Tibial nerve (tissue), 4 donors: ENCODE data around the gene ENOX1. TPM values are rescaled to one million over a fixed set of nuclear protein-coding genes. Genes with fewer than 3 reads are reported as not detected.

Source experiments
- DNase-seq, 2 donors: peaks; one replicate each; pipeline ENCODE4 v3.0.0-alpha.2; 2019; ENCODE audit warnings: low spot score in 2 of 2
- H3K27ac ChIP-seq, 4 donors: fragments of 200-600 bp; sonication (generic) in 3 of 4; one replicate each; pipeline ENCODE4 v1.5.1; 2017 to 2019; ENCODE audit warnings: mild to moderate bottlenecking in 1 of 4
- H3K27me3 ChIP-seq, 2 donors: fragments of 200-600 bp; sonication (generic) in 1 of 2; one replicate each; pipeline versions ENCODE4 v1.5.1 to v1.6.0; 2017 to 2019
- H3K36me3 ChIP-seq, 3 donors: fragments of 200-600 bp; sonication (generic); one replicate each; pipeline ENCODE4 v1.5.1; 2018 to 2019
- H3K4me1 ChIP-seq, 4 donors: fragments of 200-600 bp; sonication (generic) in 3 of 4; one replicate each; pipeline ENCODE4 v1.5.1; 2017 to 2019
- H3K4me3 ChIP-seq, 4 donors: fragments of 200-600 bp; sonication (generic) in 3 of 4; one replicate each; pipeline ENCODE4 v1.5.1; 2017 to 2019; ENCODE audit warnings: mild to moderate bottlenecking in 1 of 4, moderate library complexity in 1 of 4
- H3K9me3 ChIP-seq, 4 donors: fragments of 200-600 bp; sonication (generic) in 3 of 4; one replicate each; pipeline ENCODE4 v1.5.1; 2017 to 2019
- CTCF ChIP-seq, 5 experiments: fragments of 200-600 bp in 3 of 5; fragments of 450-650 bp in 2 of 5; sonication (generic) in 3 of 5; IDR thresholded peaks; one replicate each; pipeline ENCODE4 v1.5.1; 2016 to 2019; ENCODE audit warnings: antibody characterized with exemption in 5 of 5, mild to moderate bottlenecking in 3 of 5, moderate library complexity in 2 of 5
- EP300 ChIP-seq, 2 donors: sonication (generic); formaldehyde crosslinking; IDR thresholded peaks; one replicate each; pipeline ENCODE4 v1.6.1; 2017; ENCODE audit warnings: antibody characterized with exemption in 2 of 2, mild to moderate bottlenecking in 1 of 2
- POLR2A ChIP-seq, 2 donors: fragments of 450-650 bp; IDR thresholded peaks; one replicate each; pipeline ENCODE4 v1.6.1; 2017; ENCODE audit warnings: antibody characterized with exemption in 2 of 2, mild to moderate bottlenecking in 2 of 2, moderate library complexity in 2 of 2
- WGBS, 2 donors: methylation state at CpG; one replicate each; pipeline ENCODE4 v1.1.5; 2018; 5-methylcytosine and 5-hydroxymethylcytosine counted together
- total RNA-seq, 4 donors: library from RNA; depleted of rRNA; stranded (reverse); fragments of >200 nt; gene quantifications; one replicate each; pipeline ENCODE4 v1.1.0, GENCODE V29; 2016

The ENOX1 gene
- total RNA-seq, 4 donors from 2014 or later = 2.6 to 8.2 (median 4.6) TPM

- peaks cover 0 to 6% (median 0%) of the 10 kb centered on the region in 4 donors for H3K9me3 ChIP-seq
- H3K4me1 ChIP-seq = peaks cover 0 to 3% (median 0%) of the 10 kb centered on the region in 4 donors
- no peaks in the 10 kb centered on the region for H3K36me3 ChIP-seq
- no peak overlapping the region for H3K27ac ChIP-seq
- DNase-seq = no peak
- no peak overlapping the region for H3K4me3 ChIP-seq
- H3K27me3 ChIP-seq = no peaks in the 10 kb centered on the region
- TF ChIP-seq CTCF (IDR thresholded peaks at IDR 0.05) (no peak), EP300 (IDR thresholded peaks at IDR 0.05) (no peak), POLR2A (IDR thresholded peaks at IDR 0.05) (no peak)
- WGBS, 2 donors = 88 to 96% methylated on average over 1 of the region's 1 CpG
Measured at GRCh38 chr13:43203781-43204180, 583.0 kb downstream of the ENOX1 start.

DNA sequence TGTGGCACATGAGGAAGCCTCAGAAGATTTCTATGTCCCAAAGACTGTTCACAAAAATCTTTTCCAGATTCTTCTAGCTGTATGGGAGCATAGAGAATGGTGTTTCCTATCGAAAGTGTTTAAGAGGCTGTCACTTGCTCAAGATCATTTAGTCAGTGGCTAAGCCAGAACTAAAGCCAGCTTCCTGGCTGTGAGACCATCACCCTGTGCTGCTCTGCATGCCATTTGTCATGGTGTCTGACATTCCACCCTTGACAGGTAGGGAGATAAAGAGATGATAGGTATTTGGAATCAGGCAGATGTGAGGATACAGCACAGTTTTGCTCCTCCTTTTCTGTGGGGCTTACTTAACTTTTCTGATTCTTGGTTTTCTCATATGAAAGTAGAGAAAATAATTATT is 586.0 kb downstream of the ENOX1 start:
- no peaks in the 10 kb centered on the region for H3K36me3 ChIP-seq
- peaks cover 0 to 6% (median 0%) of the 10 kb centered on the region in 4 donors for H3K9me3 ChIP-seq
- no peak overlapping the region for H3K27ac ChIP-seq
- no peak overlapping the region for H3K4me3 ChIP-seq
- H3K4me1 ChIP-seq = no peaks in the 10 kb centered on the region
- no peak for TF ChIP-seq POLR2A (IDR thresholded peaks at IDR 0.05)
- no peak for TF ChIP-seq EP300 (IDR thresholded peaks at IDR 0.05)
- no peak for TF ChIP-seq CTCF (IDR thresholded peaks at IDR 0.05)
- 67 to 73% methylated on average over 1 of the region's 1 CpG for WGBS, 2 donors
- H3K27me3 ChIP-seq = no peaks in the 10 kb centered on the region
- no peak for DNase-seq

- no peak for DNase-seq
- H3K4me3 ChIP-seq = no peak overlapping the region
- H3K4me1 ChIP-seq = no peaks in the 10 kb centered on the region
- H3K36me3 ChIP-seq = no peaks in the 10 kb centered on the region
- H3K9me3 ChIP-seq = peaks cover 0 to 6% (median 0%) of the 10 kb centered on the region in 4 donors
- 67 to 80% methylated on average over 1 of the region's 1 CpG for WGBS, 2 donors
- H3K27ac ChIP-seq = no peak overlapping the region
- H3K27me3 ChIP-seq = no peaks in the 10 kb centered on the region
- TF ChIP-seq EP300 (IDR thresholded peaks at IDR 0.05) (no peak), POLR2A (IDR thresholded peaks at IDR 0.05) (no peak)
Measured at GRCh38 chr13:43200307-43200706, 586.5 kb downstream of the ENOX1 start.

- no peaks in the 10 kb centered on the region for H3K36me3 ChIP-seq
- H3K4me1 ChIP-seq = no peaks in the 10 kb centered on the region
- H3K27me3 ChIP-seq = no peaks in the 10 kb centered on the region
- no peak for DNase-seq
- WGBS, 2 donors = 83 to 89% methylated on average over 3 of the region's 3 CpGs
- H3K4me3 ChIP-seq = no peak overlapping the region
- no peak for TF ChIP-seq CTCF (IDR thresholded peaks at IDR 0.05)
- no peak for TF ChIP-seq EP300 (IDR thresholded peaks at IDR 0.05)
- TF ChIP-seq POLR2A (IDR thresholded peaks at IDR 0.05) = no peak
- H3K27ac ChIP-seq = no peak overlapping the region
- H3K9me3 ChIP-seq = no peaks in the 10 kb centered on the region
Measured at GRCh38 chr13:43196750-43197370, 589.9 kb downstream of the ENOX1 start.

GRCh38 chr13:43196086-43196621 is 590.6 kb downstream of the ENOX1 start:
- H3K27ac ChIP-seq = no peak overlapping the region
- 47 to 51% methylated on average over 4 of the region's 4 CpGs for WGBS, 2 donors
- TF ChIP-seq CTCF (IDR thresholded peaks at IDR 0.05) (no peak), POLR2A (IDR thresholded peaks at IDR 0.05) (no peak)
- H3K4me1 ChIP-seq = no peaks in the 10 kb centered on the region
- no peaks in the 10 kb centered on the region for H3K9me3 ChIP-seq
- H3K36me3 ChIP-seq = no peaks in the 10 kb centered on the region
- H3K27me3 ChIP-seq = no peaks in the 10 kb centered on the region
- no peak overlapping the region for H3K4me3 ChIP-seq
- no peak for DNase-seq
